A673 (cell line): ENCODE measurements around the gene GDPD3. TPM values are rescaled to one million over a fixed set of nuclear protein-coding genes. Genes with fewer than 3 reads are reported as not detected.

Experiments used
- BruUV-seq: library from RNA; stranded (reverse); fragments of 400-500 nt; replicated peaks from 2 replicates; lab custom pipeline; 2021; lab: Mats Ljungman, UMichigan
- CTCF ChIA-PET: fragments of 300-600 bp; sonication (Branson Sonifier 250); formaldehyde crosslinking; loops from one replicate; lab custom pipeline; 2022; ENCODE audit warnings: antibody characterized with exemption; lab: Charles Lee
- POLR2A ChIA-PET: fragments of 300-600 bp; sonication (Branson Sonifier 250); formaldehyde crosslinking; loops from one replicate; lab custom pipeline; 2022; ENCODE audit warnings: antibody characterized with exemption; ENCODE audit not compliant: low non-redundant PET; lab: Charles Lee
- DNase-seq: peaks from one replicate; pipeline ENCODE4 v3.0.0-alpha.2; 2015; ENCODE audit warnings: low spot score
- H3K27ac ChIP-seq: fragments of 200-600 bp; sonication (generic); 2 replicates; pipeline ENCODE4 v1.5.1; 2016; ENCODE audit warnings: mixed run types, low read depth, mild to moderate bottlenecking, mixed read lengths, antibody characterized with exemption, low read length; ENCODE audit not compliant: poor library complexity, severe bottlenecking
- H3K27me3 ChIP-seq: fragments of 200-600 bp; sonication (generic); replicated peaks from 2 replicates; pipeline ENCODE4 v1.6.1; 2017; ENCODE audit warnings: mixed run types, low read depth, mild to moderate bottlenecking, mixed read lengths, antibody characterized with exemption, low read length; ENCODE audit not compliant: insufficient read depth, poor library complexity
- H3K36me3 ChIP-seq: fragments of 200-600 bp; sonication (generic); 2 replicates; pipeline ENCODE4 v1.6.1; 2016; ENCODE audit warnings: mixed run types, mild to moderate bottlenecking, mixed read lengths, antibody characterized with exemption, low read length; ENCODE audit not compliant: insufficient read depth, poor library complexity, severe bottlenecking
- H3K4me1 ChIP-seq: fragments of 200-600 bp; sonication (generic); 2 replicates; pipeline ENCODE4 v1.6.1; 2017; ENCODE audit warnings: mixed run types, mild to moderate bottlenecking, mixed read lengths, antibody characterized with exemption, low read length; ENCODE audit not compliant: insufficient read depth, poor library complexity, severe bottlenecking
- H3K4me3 ChIP-seq: fragments of 200-600 bp; sonication (generic); 2 replicates; pipeline ENCODE4 v1.5.1; 2016; ENCODE audit warnings: low read depth, mixed run types, mild to moderate bottlenecking, mixed read lengths, low read length; ENCODE audit not compliant: poor library complexity, severe bottlenecking
- H3K9me3 ChIP-seq: fragments of 200-600 bp; sonication (generic); 2 replicates; pipeline ENCODE4 v1.6.1; 2016; ENCODE audit warnings: mixed run types, low read depth, mild to moderate bottlenecking, mixed read lengths, antibody characterized with exemption, low read length; ENCODE audit not compliant: poor library complexity, severe bottlenecking
- EZH2 ChIP-seq: fragments of 200-600 bp; sonication (generic); IDR thresholded peaks from 2 replicates; pipeline ENCODE4 v1.6.1; 2017; ENCODE audit warnings: borderline replicate concordance, low read depth, mild to moderate bottlenecking, mixed read lengths, antibody characterized with exemption, low read length; ENCODE audit not compliant: poor library complexity, severe bottlenecking
- intact Hi-C: fragments of 100-400 bp; cut with micrococcal nuclease; formaldehyde crosslinking; loops from one replicate; pipeline ENCODE4 v1.10.0; 2022; ENCODE audit not compliant: unreplicated experiment
- total RNA-seq: library from RNA; stranded (reverse); gene quantifications from 2 replicates; pipeline ENCODE4 v1.2.3, GENCODE V29; 2021
- TF ChIP-seq, protein P1 (sequence below): fragments of 300-800, 200-600 bp; sonication (generic); conservative IDR thresholded peaks from 2 replicates; pipeline ENCODE4 v1.5.1; 2017; ENCODE audit warnings: low read depth, mild to moderate bottlenecking, antibody characterized with exemption, low read length, moderate library complexity, mixed read lengths

Gene GDPD3
- total RNA-seq, 1 experiment from 2014 or later: 2.5 TPM

GRCh38 chr16:30065102-30065942, 48.0 kb downstream of the GDPD3 start, which contains the start of gene ALDOA:
Gene ALDOA (plus strand): TSS chr16:30065760. CDS start chr16:30066898, 1,138 bp downstream.
- H3K9me3 ChIP-seq: no peaks in the 10 kb centered on the region
- ChIA-PET POLR2A (interaction anchor here (0.6 to 0.7 kb wide), 2 partner anchors 26 to 1077 kb away, joined by 3 read pairs; partner anchors contain the start of gene TBX6), CTCF (no interaction called here)
- TF ChIP-seq, protein P1, sequence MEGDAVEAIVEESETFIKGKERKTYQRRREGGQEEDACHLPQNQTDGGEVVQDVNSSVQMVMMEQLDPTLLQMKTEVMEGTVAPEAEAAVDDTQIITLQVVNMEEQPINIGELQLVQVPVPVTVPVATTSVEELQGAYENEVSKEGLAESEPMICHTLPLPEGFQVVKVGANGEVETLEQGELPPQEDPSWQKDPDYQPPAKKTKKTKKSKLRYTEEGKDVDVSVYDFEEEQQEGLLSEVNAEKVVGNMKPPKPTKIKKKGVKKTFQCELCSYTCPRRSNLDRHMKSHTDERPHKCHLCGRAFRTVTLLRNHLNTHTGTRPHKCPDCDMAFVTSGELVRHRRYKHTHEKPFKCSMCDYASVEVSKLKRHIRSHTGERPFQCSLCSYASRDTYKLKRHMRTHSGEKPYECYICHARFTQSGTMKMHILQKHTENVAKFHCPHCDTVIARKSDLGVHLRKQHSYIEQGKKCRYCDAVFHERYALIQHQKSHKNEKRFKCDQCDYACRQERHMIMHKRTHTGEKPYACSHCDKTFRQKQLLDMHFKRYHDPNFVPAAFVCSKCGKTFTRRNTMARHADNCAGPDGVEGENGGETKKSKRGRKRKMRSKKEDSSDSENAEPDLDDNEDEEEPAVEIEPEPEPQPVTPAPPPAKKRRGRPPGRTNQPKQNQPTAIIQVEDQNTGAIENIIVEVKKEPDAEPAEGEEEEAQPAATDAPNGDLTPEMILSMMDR: no peak
- TF ChIP-seq EZH2: no peak
- BruUV-seq: TSS peak; percentile 85
- peaks cover 47% of the 10 kb centered on the region for H3K4me1 ChIP-seq
- DNase-seq: peak; percentile 99
- H3K27ac ChIP-seq: peak within 1 kb of the TSS; percentile 97
- H3K36me3 ChIP-seq: peaks cover 41% of the 10 kb centered on the region
- intact Hi-C loops: loop anchor here (10.0 kb wide), 1 partner anchor 629 kb away; the partner anchor contains the start of gene SRCAP
- H3K4me3 ChIP-seq: peak within 1 kb of the TSS; percentile 85
- no peaks in the 10 kb centered on the region for H3K27me3 ChIP-seq

- ChIA-PET CTCF (no interaction called here), POLR2A (no interaction called here)
- H3K4me3 ChIP-seq: peak overlapping the region; percentile 85
- peaks cover 39% of the 10 kb centered on the region for H3K36me3 ChIP-seq
- intact Hi-C loops: loop anchor here (10.0 kb wide), 1 partner anchor 630 kb away; the partner anchor contains the start of gene SRCAP
- H3K27ac ChIP-seq: peak overlapping the region; percentile 97
- DNase-seq: no peak
- H3K4me1 ChIP-seq: peaks cover 47% of the 10 kb centered on the region
- H3K9me3 ChIP-seq: no peaks in the 10 kb centered on the region
- H3K27me3 ChIP-seq: no peaks in the 10 kb centered on the region
- no TSS peak for BruUV-seq
- TF ChIP-seq, protein P1: no peak
- no peak for TF ChIP-seq EZH2
Observed at GRCh38 chr16:30064729-30065101, 48.6 kb downstream of the GDPD3 start.

- no TSS peak for BruUV-seq
- H3K4me1 ChIP-seq: peaks cover 41% of the 10 kb centered on the region
- ChIA-PET CTCF (no interaction called here), POLR2A (no interaction called here)
- intact Hi-C loops: loop anchor here (10.0 kb wide), 1 partner anchor 631 kb away; the partner anchor contains the start of gene SRCAP
- peak; percentile 83 for DNase-seq
- H3K27ac ChIP-seq: peak overlapping the region; percentile 97
- peak overlapping the region; percentile 85 for H3K4me3 ChIP-seq
- H3K27me3 ChIP-seq: no peaks in the 10 kb centered on the region
- H3K9me3 ChIP-seq: no peaks in the 10 kb centered on the region
- TF ChIP-seq, protein P1: peak; percentile 41
- no peak for TF ChIP-seq EZH2
- peaks cover 36% of the 10 kb centered on the region for H3K36me3 ChIP-seq
Observed at GRCh38 chr16:30063893-30064728, 49.2 kb downstream of the GDPD3 start.
